NOMO-1 treated with dmso at 0.1 percent for 144 hours (cell line): ENCODE measurements around the gene FAM78A.
A peak's percentile ranks its signal among the peaks of the same experiment; 100 is the strongest.

Source experiments
- DNase-seq: peaks from one replicate; lab custom pipeline; 2025; ENCODE audit not compliant: unreplicated experiment; lab: John Stamatoyannopoulos, UW

Gene FAM78A, protein sequence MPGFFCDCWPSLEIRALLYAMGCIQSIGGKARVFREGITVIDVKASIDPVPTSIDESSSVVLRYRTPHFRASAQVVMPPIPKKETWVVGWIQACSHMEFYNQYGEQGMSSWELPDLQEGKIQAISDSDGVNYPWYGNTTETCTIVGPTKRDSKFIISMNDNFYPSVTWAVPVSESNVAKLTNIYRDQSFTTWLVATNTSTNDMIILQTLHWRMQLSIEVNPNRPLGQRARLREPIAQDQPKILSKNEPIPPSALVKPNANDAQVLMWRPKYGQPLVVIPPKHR

GRCh38 chr9:131276094-131276888, at the start of gene FAM78A:
TSS of gene FAM78A (minus strand) at chr9:131276510. CDS start at chr9:131276179, 331 bp downstream.
- peak; percentile 48 for DNase-seq

DNA sequence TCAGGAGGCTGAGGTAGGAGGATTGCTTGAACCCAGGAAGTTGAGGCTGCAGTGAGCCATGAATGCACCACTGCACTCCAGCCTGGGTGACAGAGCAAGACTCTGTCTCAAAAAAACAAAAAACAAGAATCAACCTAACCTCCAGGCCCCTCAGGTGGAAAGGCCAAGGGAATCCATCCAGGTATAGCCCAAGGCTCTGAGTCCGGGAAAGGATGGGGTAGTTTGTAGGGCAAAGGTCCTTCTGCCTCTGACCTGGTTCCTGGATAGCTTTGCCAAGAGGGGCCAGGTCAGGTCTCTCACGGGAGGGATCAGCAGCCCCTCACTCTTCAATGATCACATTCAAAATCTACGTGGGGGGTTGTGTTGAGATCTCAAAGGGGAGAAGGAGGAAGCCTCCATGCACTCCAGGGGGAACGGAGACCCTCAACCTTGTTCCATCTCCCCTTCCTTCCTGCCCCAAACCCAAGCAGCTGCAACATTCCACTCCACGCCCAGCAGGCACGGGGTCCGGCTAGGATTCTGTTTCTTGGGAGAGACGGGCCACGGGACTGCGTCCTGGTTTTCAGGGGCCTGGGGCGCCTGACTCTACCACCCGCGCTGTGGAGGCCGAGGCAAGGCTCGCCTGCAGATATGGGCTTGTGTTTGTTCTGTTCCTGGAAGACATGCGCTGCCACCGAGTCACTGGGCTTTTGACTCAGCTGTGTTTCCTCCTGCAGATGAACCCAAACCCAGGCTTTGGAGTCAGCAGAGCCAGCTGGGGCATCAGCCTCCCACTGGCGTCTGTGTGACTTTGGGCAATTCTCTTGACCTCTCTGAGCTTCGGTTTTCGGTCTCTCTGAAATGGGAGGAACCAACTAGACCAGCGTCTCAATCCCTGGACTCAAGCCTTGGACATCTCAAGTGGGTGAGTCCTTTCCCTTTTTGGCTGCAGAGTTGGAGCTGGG, 48.7 kb upstream of the FAM78A start:
- DNase-seq = no peak

- no peak for DNase-seq
Observed at GRCh38 chr9:131323629-131324028, 47.3 kb upstream of the FAM78A start.

DNA sequence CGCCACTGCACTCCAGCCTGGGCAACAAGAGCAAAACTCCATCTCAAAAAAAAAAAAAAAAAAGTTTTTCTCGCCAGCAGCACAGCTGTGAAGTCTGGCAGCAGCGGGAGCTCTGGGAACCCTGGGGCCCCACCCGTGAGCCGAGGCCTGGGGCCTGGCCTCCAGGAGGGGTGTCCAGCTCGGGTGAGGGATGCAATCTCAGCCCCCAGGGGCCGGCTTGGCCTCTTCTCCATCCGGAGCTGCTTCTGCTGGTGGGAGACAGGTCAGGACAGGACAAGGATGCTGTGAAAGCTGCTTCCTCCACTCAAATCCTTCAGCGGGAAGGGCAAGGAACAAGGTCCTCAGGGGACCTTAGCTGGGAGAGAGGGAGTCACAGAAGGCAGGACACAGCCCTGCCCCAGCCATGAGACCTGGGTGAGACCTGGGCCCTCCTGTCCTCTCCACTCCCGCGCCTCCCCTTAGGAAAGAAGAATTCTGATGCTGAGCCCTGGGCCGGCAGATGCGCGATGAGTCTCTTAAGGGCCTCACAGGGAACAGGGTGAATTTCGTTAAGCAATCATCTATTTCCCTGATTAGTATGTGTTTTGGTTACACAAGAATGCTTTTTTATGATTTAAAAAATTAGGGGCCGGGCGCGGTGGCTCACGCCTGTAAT, 43.8 kb upstream of the FAM78A start:
- DNase-seq = no peak

DNA sequence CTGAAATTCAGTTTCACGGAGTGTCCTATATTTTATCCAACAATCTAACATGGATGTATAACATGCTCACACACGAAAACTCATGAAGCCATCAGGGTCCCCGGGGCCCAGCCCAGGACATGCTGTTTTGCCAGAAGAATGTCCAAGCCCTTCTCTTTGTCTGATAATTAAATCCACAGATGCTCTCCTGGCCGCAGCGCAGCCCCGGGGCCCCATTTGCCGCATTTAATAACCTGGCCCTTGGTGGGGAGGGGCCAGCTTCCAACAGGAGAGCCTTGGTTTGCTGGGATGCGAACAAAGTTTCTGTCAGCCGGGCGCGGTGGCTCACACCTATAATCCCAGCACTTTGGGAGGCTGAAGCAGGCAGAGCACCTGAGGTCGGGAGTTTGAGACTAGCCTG, 43.2 kb upstream of the FAM78A start:
- DNase-seq = no peak

DNA sequence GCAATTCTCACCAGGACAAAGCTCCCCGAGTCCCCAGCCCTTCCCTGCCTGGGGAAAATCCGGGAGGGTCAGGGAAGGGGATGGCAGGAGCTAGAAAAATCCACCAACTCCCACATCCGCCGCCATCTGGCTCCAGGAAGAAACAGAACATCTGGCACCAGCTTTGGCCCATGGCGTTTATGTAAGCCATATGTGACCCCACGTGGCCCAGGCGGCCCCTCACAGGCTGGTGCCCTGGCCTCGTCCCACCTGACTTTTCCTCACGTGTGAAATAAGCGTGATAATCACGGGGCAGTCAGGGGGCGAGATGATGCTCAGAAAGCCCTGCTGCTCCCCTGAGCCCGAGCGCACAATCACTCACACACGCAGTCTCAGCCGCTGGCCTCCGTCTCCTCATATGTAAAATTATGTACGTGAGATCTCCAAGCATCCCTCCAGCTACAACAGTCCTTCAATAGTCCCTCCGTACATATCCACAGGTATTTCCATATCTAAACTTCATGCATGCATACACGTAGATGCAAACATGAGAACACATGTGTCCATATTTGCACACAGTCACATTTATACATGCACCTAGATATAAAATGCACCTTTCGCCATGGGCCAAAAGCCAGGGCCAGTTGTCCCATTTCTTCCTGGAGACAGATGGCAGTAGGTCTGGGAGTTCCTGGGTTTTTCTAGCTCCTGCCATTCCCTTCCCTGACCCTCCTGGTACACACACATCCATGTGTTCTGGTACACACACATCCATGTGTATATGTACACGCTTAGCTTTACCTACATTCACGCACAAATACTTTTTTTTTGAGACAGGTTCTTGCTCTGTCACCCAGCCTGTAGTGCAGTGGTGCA, 42.1 kb upstream of the FAM78A start:
- DNase-seq = no peak

- DNase-seq = no peak
Observed at GRCh38 chr9:131312822-131313770, 36.8 kb upstream of the FAM78A start.

GRCh38 chr9:131312246-131312645, 35.9 kb upstream of the FAM78A start:
- DNase-seq = no peak

GRCh38 chr9:131310833-131311554, 34.7 kb upstream of the FAM78A start:
- DNase-seq = no peak

GRCh38 chr9:131309530-131310276, 33.4 kb upstream of the FAM78A start:
- DNase-seq = no peak

DNA sequence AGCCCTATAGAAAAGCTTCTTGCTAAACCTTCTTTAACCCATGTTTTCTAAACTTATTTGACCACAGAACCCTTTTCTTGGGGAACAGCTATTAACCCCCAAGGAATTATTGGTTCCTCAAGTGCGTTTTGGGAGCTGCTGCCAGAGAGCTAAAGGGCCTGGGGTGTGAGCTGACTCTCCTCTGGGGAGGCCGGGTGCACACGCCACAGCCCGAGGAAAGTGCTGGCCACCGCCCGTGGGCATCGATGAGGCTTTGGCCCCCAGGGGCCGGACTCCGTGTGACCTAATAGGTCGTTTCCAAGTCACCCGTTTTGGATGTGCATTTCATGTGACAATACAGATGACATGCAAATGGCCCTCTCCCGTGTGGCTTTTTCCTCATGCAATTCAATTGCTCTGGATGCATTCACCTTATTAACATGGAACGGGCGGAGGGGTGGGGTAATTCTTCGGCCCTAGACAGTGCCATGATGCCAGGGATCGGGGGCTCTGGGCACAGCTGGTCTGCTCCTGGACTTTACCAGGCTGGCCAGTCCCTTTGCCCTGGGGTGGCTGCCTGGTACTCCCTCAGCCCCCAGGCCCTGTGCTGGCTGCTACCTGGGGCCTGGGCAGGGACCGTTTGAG, 32.7 kb upstream of the FAM78A start:
- no peak for DNase-seq

DNA sequence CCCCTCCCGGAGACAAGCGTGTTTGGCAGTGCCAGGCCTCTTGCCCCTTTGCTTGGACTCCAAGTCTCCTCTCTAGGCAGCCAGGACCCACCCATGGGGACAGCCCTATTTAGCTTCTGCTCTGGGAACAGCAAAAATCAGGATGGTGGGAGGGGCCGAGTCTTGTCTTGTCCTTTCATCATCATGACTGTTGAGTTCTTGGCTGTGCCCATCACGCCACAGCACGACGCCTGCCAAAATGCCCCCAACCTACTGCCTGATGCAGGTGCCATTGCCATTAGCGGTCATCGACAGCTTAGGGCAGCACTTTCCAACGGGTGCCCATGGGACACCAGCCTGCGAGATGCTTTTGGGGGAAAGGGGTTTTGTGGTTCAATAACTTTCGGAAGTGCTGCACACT, 32.1 kb upstream of the FAM78A start:
- no peak for DNase-seq

GRCh38 chr9:131307974-131308373, 31.7 kb upstream of the FAM78A start:
- no peak for DNase-seq

DNA sequence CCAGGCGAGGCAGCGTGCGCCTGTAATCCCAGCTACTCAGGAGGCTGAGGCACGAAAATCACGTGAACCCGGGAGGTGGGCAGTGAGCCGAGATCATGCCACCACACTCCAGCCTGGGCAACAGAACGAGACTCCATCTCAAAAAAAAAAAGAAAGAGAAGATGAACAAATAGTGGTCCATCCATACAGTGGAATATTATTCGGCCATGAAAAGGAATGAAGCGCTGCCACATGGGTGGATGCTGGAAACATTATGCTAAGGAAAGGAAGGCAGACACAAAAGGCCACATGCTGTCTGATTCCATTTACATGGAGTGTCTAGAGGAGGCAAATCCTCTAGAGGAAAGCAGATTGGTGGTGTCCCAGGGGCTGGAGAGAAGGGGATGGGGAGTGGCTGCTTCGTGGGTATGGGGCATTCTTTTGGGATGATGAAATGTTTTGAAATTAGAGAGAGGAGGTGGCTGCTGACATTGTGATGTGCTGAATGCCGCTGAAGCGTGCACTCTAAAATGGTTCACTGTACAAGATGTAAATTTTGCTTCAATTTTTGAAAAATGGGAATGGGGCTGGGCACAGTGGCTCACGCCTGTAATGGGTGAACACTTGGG, 30.2 kb upstream of the FAM78A start:
- DNase-seq = no peak

- no peak for DNase-seq
Observed at GRCh38 chr9:131304676-131305355, 28.5 kb upstream of the FAM78A start.
